ENCODE results near the gene RPL32. TPM values are rescaled to one million over a fixed set of nuclear protein-coding genes. Genes with fewer than 3 reads are reported as not detected.

The RPL32 gene
- total RNA-seq, 1 experiment from 2014 or later: 611 TPM

- DNase-seq (ENCODE audit: low read depth): no peak
Observed at GRCh38 chr3:12833222-12834161, 7.9 kb downstream of the RPL32 start.

- no peak for DNase-seq (ENCODE audit: low read depth)
Observed at GRCh38 chr3:12832350-12833221, 8.8 kb downstream of the RPL32 start.

GRCh38 chr3:12831301-12831866 lies 10.0 kb downstream of the RPL32 start:
- no peak for DNase-seq (ENCODE audit: low read depth)

- DNase-seq (ENCODE audit: low read depth): no peak
Observed at GRCh38 chr3:12830785-12831156, 10.6 kb downstream of the RPL32 start.

GRCh38 chr3:12829886-12830784 lies 11.2 kb downstream of the RPL32 start:
- no peak for DNase-seq (ENCODE audit: low read depth)

GRCh38 chr3:12829404-12829803 lies 12.0 kb downstream of the RPL32 start:
- DNase-seq (ENCODE audit: low read depth): no peak

GRCh38 chr3:12828751-12829150 lies 12.6 kb downstream of the RPL32 start:
- no peak for DNase-seq (ENCODE audit: low read depth)

GRCh38 chr3:12825156-12825555 lies 16.2 kb downstream of the RPL32 start:
- no peak for DNase-seq (ENCODE audit: low read depth)

- no peak for DNase-seq (ENCODE audit: low read depth)
Observed at GRCh38 chr3:12824299-12824698, 17.1 kb downstream of the RPL32 start.

GRCh38 chr3:12822725-12823373 lies 18.5 kb downstream of the RPL32 start:
- no peak for DNase-seq (ENCODE audit: low read depth)

GRCh38 chr3:12818773-12819172 lies 22.6 kb downstream of the RPL32 start:
- no peak for DNase-seq (ENCODE audit: low read depth)

GRCh38 chr3:12818273-12818672 lies 23.1 kb downstream of the RPL32 start:
- no peak for DNase-seq (ENCODE audit: low read depth)

- DNase-seq (ENCODE audit: low read depth): no peak
Observed at GRCh38 chr3:12817343-12817710, 24.0 kb downstream of the RPL32 start.

- DNase-seq (ENCODE audit: low read depth): no peak
Observed at GRCh38 chr3:12816521-12817342, 24.6 kb downstream of the RPL32 start.

GRCh38 chr3:12815719-12816118 lies 25.6 kb downstream of the RPL32 start:
- DNase-seq (ENCODE audit: low read depth): no peak

GRCh38 chr3:12815078-12815477 lies 26.3 kb downstream of the RPL32 start:
- DNase-seq (ENCODE audit: low read depth): no peak

- DNase-seq (ENCODE audit: low read depth): no peak
Observed at GRCh38 chr3:12813967-12814366, 27.4 kb downstream of the RPL32 start.

- DNase-seq (ENCODE audit: low read depth): no peak
Observed at GRCh38 chr3:12812812-12813211, 28.6 kb downstream of the RPL32 start.

GRCh38 chr3:12810961-12811360 lies 30.4 kb downstream of the RPL32 start:
- no peak for DNase-seq (ENCODE audit: low read depth)

Measured in Daoy (cell line).